Measurements from ENCODE around the gene GGT5.
"Not testable (repeated sequence)": the region's sequence is repeated elsewhere in the genome, so short reads cannot be mapped to it uniquely, and the experiment has no call there.

GGT5 gene

DNA sequence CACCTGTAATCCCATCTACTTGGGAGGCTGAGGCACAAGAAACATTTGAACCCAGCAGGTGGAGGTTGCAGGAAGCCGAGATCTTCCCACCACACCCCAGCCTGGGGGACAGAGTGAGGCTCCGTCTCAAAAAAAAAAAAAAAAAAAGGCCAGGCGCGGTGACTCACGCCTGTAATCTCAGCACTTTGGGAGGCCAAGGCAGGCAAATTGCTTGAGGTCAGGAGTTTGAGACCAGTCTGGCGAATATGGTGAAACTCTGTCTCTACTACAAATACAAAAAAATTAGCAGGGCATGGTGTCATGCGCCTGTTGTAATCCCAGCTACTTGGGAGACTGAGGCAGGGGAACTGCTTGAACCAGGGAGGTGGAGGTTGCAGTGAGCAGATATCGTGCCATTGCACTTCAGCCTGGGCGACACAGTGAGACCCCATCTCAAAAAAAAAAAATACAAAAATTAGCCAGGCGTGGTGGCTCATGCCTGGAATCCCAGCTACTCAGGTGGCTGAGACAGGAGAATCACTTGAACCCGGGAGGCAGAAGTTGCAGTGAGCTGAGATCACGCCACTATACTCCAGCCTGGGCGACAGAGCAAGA lies 6.7 kb downstream of the GGT5 start:
- not testable (repeated sequence) for DNase-seq (ENCODE audit: low read depth, low spot score); H3K4me3 ChIP-seq (ENCODE audit: low read length)

DNA sequence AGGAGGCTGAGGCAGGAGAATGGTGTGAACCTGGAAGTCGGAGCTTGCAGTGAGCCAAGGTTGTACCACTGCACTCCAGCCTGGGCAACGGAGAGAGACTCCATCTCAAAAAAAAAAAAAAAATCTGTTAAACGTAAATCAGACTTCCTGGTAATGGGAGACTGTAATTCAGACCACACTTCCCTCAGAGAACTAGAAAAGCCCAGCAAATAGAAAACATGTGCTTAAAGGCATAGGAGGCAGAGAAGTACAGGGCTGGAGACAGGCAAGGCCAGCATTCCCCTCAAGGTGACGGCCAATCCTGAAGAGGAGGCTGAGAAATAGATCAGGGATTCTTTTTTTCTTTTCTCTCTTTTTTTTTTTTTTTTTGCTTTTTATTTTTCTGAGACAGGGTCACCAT lies 8.2 kb downstream of the GGT5 start:
- no peak overlapping the region for H3K4me3 ChIP-seq (ENCODE audit: low read length)
- no peak for DNase-seq (ENCODE audit: low read depth, low spot score)

DNA sequence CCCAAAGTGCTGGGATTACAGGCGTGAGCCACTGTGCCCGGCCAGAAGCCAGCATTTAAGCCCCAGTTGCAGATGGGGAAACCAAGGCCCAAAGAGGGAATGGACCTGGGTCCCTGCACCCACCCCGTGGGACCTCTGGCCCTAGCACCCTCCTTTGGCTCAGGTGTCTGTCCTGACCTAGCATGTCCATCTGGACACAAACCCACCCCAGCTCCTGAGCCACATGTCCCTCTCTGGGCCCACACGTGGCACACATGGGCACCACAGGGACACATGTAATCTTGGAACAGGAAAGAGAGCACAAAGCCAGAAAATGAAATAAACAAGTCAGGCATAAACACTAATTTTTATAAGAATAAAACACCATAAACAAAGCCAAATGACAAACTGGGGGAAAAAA lies 9.6 kb downstream of the GGT5 start:
- no peak overlapping the region for H3K4me3 ChIP-seq (ENCODE audit: low read length)
- no peak for DNase-seq (ENCODE audit: low read depth, low spot score)

DNA sequence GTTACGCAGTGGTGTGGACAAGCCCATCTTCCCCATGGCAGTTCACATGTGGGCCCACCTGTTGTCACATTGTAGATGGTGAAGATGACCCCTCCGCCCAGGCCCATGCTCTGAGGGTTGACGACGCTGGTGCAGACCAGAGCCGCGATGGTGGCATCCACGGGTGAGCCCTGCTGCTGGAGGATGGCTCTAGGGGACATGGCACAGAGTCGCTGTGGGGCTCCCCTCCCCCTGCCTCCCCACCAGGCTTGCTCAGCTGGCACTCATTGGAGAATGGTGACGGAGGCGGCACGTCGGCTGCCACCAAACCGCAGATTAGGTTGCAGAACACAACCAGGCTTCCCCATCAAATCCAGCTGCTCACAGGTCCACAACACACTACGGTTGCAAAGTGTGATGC lies 11.1 kb downstream of the GGT5 start:
- no peak for DNase-seq (ENCODE audit: low read depth, low spot score)

DNA sequence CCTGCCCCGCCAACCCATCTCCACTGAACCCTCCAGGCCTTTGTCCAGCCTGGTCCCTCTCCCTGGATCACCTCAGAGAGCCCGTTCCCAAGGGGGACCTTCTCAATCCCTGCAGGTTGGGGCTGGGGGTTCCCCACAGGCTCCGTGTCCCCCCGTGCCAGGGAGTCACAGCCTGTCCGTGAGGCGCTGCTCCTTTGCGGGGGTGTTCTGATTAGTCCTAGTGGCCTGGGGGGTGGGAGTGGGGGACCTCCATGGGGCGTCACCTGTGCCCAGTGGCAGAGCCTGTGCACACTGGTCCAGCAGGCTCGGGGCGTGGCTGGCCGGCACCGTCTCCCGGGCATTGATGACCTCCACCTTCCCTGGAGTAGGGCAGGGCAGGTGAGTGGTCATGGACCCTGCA lies 11.6 kb downstream of the GGT5 start:
- no peak for DNase-seq (ENCODE audit: low read depth, low spot score)

More for the DNA sequence above, 11.1 kb downstream of the GGT5 start:
- no peak overlapping the region for H3K4me3 ChIP-seq (ENCODE audit: low read length)

DNA sequence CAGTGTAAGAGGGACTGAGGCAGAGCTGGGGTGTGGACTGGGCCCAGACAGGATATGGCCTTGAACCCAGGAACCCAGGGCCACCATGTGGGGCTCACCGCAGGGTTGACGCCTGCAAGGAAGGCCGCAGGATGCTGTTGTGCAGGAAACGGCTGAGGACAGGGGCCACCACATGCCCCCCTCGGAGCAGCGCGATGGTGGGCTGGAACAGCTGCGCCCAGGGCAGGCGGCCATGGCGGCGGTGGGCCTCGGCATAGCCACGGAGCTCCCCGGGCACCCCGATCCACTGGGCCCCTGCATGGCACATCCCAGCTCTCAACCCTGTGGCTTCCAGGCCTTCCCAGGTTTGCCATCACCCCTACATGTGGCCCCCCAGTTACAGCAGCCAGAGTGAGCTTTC lies 12.2 kb downstream of the GGT5 start:
- DNase-seq (ENCODE audit: low read depth, low spot score): no peak
- no peak overlapping the region for H3K4me3 ChIP-seq (ENCODE audit: low read length)

More for the DNA sequence above, 11.6 kb downstream of the GGT5 start:
- no peak overlapping the region for H3K4me3 ChIP-seq (ENCODE audit: low read length)

DNA sequence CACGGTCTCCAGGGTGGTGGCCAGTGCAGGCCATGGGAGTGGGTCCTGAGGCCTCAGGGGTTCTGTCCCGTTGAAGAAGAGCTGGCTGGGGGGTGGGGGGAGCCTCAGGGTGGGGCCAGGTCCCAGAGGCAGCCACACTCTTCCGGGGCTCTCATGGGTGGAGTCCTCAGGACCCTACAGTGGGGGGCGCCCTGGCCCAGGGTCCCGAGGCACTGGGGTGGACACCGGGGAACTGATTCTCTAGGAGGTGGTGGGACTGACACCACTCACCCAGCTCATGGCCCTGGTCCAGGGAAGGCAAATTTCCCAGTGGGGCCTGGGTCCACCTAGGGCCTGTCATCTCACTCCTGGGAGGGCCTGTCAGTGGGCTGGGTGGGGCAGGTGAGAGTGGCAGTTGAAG lies 12.8 kb downstream of the GGT5 start:
- no peak for DNase-seq (ENCODE audit: low read depth, low spot score)
- no peak overlapping the region for H3K4me3 ChIP-seq (ENCODE audit: low read length)

DNA sequence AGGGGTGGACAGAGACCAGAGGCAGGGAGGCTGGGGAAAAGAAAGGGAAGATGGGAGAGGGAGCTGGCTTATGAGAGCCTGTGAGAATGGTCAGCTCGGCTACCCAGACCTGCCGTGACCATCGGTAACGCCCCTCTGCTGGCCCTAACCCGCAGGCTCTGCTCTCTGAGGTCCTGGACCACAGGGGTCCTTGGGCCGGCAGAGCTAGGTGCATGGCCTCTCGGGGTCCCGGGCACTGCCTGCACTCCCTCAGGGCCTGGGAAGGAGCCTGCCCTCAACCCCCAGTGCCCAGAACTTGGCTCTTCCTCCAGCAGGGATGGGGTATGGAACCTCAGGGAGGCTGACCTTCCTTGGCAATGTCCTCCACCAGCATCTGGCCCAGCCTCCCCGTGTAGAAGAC lies 13.2 kb downstream of the GGT5 start:
- H3K4me3 ChIP-seq (ENCODE audit: low read length): no peak overlapping the region
- no peak for DNase-seq (ENCODE audit: low read depth, low spot score)

DNA sequence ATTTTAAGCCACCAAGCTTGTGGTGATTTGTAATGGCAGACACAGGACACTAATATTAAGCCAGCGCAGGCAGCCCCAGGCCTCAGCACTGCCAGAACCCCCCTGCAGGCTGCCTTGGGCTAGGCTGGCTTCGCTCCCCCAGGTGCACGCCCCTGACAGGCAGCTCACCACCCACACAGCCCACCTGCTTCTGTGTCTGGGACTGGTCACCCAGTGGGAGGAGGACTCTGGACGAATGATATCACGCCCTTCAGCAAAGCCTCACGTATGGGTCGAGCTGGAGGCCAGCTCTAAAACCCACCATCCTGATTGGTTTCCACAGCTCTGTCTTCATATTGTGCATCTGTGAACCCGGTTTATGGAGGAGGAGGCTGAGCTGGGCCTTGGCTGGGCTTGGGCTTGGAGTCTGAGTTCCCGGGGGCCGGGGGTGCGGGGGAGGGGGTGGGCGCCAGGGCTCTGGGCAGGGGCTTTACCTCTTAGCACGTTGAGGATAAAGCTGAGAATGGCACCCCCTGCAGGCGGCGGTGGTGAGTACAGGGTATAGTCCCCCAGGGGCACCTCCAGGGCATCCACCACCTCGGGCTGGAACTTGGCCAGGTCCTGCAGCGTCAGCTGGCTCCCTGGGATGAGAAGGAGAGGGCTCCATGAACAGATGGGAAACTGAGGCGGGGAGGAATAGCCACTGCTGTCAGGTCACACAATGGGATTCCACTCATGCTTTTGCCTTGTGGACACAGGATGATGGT lies 13.8 kb downstream of the GGT5 start:
- no peak overlapping the region for H3K4me3 ChIP-seq (ENCODE audit: low read length)
- no peak for DNase-seq (ENCODE audit: low read depth, low spot score)

DNA sequence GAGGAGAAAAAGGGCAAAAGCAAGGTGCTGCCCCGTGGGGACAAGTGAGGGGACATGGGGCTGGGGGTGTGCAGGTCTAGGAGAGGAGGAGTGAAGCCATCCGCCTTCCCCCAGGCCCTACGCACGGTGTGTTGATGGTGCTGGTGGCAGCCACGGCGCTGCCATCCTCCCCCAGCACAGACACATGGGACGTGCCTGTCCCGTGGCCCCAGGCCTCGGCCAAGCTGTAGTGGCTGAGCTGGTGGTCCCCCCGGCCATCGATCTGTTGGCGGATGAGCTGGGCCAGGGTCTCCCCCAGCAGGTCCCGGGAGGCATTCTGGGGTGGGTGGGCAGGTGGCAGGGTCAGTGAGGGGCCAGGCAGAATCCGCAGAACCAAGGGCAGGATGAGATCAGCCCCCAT lies 18.9 kb downstream of the GGT5 start:
- DNase-seq (ENCODE audit: low read depth, low spot score): no peak
- H3K4me3 ChIP-seq (ENCODE audit: low read length): no peak overlapping the region

DNA sequence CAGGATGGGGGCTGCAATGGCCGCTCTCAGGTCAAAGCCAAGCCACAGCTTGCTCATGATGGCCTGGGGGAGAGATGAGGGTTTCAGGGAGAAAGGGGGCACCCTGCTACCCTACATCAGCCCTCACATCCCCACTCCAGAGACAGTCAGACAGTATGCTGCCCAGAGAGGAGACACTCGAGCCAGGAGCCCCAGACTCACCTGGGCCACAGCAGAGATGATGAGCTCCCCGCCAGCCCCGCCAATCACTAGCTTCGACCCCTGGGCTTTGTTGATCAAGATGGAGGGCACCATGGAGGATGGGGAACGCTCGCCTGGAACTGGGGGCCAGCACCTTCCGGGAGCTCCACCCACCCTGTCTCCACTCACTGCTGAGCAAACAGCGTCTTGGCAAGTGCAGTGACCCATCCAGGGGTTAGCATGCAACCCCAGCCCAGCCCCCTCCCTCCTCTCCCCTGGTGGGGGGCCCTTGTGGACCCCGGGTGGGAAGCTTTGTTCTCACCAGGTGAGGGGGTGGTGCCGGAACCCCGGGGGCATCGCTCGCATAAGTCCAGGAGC lies 19.8 kb downstream of the GGT5 start:
- H3K4me3 ChIP-seq (ENCODE audit: low read length): no peak overlapping the region
- no peak for DNase-seq (ENCODE audit: low read depth, low spot score)

DNA sequence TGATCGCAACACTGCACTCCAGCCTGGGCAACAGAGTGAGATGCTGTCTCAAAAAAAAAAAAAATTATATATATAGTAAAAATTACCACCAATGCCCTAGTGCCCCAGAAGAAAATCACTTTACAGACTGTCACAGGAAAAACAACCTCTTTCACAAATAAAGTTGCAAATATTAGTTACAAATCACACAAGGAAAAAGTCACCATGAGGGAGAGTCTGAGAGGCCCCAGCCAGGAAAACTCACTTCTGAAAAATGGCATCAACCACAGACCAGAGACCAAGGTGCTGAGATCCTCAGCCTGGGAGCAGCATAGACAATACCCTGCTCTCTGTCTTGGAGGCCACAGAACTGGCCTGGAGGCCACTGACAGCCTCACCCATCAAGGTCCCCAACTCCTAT lies 20.4 kb downstream of the GGT5 start:
- no peak overlapping the region for H3K4me3 ChIP-seq (ENCODE audit: low read length)
- no peak for DNase-seq (ENCODE audit: low read depth, low spot score)

DNA sequence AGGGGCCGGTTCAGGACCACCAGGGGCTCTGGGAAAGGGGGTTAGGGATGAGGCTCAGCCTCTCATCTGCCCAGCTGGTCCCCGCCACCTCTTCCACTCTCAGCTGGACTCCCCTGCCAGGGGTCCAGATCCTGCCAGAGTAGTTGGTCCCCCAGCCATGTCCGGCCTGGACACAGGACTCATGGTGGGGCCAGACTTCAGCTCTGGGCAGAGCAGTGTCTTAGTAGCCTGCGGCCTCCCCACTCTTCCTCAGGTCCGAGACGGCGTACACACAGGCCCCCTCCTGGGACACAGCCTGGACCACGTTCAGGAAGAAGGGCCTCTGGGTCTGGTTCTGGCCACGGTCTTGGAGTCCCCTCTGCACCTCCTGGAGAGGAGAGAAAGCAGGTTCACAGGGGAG lies 25.1 kb downstream of the GGT5 start:
- no peak overlapping the region for H3K4me3 ChIP-seq (ENCODE audit: low read length)
- DNase-seq (ENCODE audit: low read depth, low spot score): no peak

DNA sequence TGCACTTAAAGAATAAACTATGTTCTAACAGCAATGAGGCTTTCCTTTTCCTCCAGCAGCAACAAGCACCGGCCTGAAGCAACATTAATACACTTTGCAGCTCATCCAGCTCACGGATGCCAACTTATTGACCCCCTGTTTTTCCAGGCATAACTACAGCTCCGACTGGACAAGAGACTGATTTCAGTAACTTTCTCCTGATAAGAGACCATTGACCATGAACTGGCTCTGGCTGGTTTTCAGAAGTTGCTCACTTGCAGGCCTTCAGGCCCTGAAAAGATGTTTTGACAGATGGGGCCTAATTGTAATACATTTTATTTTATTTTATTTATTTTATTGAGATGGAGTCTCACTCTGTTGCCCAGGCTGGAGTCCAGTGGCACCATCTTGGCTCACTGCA lies 27.5 kb downstream of the GGT5 start:
- no peak for DNase-seq (ENCODE audit: low read depth, low spot score)
- H3K4me3 ChIP-seq (ENCODE audit: low read length): no peak overlapping the region

DNA sequence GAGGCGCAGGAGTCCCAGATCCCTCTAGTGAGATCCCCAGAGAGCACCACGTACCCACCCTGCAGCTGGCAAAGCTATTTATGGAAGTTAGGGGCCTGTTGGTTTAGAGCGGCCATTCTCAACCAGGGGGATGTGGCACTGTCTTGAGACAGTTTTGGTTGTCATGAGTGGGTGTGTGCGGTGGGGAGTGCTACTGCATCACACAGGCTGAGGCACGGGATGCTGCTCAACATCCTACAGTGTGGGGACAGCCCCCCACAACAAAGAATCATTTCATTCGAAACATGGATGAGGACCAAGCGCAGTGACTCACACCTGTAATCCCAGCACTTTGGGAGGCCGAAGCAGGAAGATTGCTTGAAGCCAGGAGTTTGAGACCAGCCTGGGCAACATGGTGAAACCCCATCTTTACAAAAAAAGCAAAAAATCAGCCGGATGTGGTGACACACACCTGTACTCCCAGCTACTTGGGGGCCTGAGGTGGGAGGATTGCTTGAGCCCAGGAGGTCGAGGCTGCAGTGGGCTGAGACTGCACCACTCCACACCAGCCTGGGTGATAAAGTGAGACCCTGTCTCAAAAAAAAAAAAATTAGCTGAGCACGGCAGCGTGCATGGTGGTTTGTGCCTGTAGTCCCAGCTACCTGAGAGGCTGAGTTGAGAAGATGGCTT lies 28.2 kb downstream of the GGT5 start:
- peak; percentile 75 for DNase-seq (ENCODE audit: low read depth, low spot score)

DNA sequence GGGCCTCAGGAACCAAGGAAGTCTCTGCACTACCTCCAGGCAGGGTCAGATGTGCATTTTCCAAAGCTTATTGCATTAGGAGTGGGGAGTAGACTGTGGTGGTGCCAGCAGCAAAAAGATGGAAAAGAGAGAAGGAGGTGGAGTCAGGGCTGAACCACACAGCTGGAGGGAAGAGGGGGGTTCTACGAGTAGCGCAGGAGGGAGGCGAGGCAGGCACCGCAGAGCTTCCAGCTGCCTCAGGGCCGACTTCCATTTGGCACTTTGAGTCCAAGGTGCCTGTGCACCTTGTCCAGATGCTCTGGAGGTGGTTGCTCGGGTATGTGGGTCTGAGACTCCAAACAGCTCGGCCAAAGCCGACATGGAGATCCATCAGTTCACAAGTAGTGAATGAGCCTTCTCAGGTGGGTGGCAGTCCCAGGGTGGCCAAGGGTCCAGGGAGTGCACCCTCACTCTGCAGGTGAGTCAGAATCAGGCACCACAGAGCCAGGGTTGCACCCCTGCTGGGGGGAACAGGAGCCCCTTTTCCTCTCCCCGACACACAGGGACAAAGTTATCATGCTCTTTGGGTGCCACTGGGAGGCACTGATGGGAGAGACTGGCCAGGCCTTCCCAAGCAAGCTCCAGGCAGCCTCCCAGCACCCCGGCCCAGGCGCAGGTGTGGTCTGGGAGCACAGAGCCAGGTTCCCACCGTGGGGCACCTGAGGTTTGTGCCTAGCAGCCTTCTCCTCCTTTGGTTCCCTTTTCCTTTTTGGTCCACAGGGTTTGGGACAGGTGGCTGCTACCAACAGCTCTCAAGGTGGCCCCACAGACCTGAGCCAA lies 30.2 kb downstream of the GGT5 start:
- DNase-seq (ENCODE audit: low read depth, low spot score): no peak

More for the DNA sequence above, 28.2 kb downstream of the GGT5 start:
- no peak overlapping the region for H3K4me3 ChIP-seq (ENCODE audit: low read length)

DNA sequence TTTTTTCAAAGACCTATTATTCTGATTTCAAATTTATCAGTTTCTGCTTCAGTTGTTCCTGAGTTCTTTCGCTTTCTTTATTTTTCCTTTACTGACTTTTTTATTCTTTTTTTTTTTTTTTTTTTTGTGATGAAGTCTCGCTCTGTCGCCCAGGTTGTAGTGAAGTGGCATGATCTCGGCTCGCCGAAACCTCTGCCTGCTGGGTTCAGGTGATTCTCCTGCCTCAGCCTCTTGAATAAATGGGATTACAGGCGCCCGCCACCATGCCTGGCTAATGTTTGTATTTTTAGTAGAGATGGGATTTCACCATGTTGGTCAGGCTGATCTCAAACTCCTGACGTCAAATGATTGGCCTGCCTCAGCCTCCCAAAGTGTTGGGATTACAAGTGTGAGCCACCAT lies 31.8 kb downstream of the GGT5 start:
- DNase-seq (ENCODE audit: low read depth, low spot score); H3K4me3 ChIP-seq (ENCODE audit: low read length): not testable (repeated sequence)

More for the DNA sequence above, 30.2 kb downstream of the GGT5 start:
- H3K4me3 ChIP-seq (ENCODE audit: low read length): no peak overlapping the region

DNA sequence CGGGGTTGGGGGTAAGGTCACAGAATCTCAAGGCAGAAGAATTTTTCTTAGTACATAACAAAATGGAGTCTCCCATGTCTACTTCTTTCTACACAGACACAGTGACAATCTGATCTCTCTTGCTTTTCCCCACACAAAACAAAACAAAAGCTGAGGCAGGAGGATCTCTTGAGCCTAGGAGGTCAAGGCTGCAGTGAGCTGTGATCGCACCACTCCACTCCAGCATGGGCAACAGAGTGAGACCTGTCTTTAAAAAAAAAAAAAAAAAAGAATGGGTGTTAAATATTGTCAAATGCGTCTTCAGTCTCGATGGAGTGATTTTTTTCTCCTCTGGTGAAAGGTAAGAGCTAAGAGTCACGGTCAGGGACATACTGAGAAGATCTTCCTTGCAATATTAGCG lies 33.2 kb downstream of the GGT5 start:
- not testable (repeated sequence) for H3K4me3 ChIP-seq (ENCODE audit: low read length); DNase-seq (ENCODE audit: low read depth, low spot score)

DNA sequence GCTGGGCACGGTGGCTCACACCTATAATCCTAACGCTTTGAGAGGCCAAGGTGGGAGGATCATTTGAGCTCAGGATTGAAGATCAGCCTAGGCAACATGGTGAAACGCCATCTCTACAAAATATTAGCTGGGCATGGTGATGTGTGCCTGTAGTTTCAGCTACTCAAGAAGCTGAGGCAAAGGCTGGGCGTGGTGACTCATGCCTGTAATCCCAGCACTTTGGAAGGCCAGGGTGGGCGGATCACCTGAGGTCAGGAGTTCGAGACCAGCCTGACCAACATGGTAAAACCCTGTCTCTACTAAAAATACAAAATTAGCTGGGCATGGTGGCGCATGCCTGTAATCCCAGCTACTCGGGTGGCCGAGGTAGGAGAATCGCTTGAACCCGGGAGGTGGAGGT lies 34.5 kb downstream of the GGT5 start:
- DNase-seq (ENCODE audit: low read depth, low spot score); H3K4me3 ChIP-seq (ENCODE audit: low read length): not testable (repeated sequence)

Measured in Jurkat, Clone E6-1 (cell line).